Measurements from ENCODE around the gene CCNY. TPM values are rescaled to one million over a fixed set of nuclear protein-coding genes. Genes with fewer than 3 reads are reported as not detected.

The CCNY gene
- total RNA-seq, 1 experiment from 2014 or later: 51.9 TPM

DNA sequence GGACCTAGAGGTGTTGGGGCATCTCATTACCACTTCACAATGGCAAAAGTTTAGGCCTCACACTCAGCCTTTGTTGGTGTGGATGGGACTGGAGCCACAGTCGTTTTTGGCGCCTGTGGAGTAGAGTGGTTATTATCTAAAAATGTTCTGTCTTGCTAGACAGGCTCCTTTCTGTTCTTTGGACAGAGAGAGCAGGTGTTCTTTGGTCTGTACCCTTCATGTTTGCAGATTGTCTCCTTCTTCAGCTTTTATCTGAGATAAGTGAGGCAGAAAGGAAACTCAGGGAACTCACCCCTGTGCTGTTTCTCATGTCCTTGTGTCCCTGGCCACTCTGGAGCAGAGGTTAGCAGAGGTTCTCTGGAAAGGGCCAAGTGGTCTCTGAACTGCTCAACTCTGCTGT, 103.7 kb downstream of the CCNY start:
- no peak for ATAC-seq
- ChIA-PET POLR2A (no interaction called here), CTCF (no interaction called here)

DNA sequence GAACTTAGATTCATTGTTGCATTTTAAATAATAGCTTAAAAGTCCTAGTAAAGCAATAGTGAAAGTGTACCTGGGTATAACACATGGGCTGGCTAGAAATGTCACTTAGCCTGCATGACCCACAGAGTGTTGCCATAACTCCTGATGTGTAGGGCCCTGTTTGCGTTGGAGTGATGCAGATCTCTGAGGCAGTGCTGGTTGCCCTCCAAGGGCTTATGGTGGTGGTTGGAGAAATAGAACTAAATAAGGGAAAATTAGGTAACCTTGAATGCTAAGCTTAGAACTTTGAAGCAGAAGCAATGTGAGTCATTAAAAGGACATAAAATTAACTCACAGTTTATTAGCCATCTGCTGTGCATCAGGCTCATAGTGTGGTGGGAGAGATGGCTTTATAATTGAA, 105.7 kb downstream of the CCNY start:
- ATAC-seq (no peak), DNase-seq (ENCODE audit: low read depth, low spot score) (no peak)
- no TSS peak for BruUV-seq (replicated peaks)
- H3K27me3 ChIP-seq (ENCODE audit: control insufficient read depth, insufficient read depth, low read length): no peaks in the 10 kb centered on the region
- H3K4me3 ChIP-seq (ENCODE audit: low read depth in 2 of 2, low read length in 2 of 2): no peak overlapping the region
- no peak for TF ChIP-seq TCF7L2 (IDR thresholded peaks at IDR 0.05; ENCODE audit: low read depth, low read length)
- in situ Hi-C loops (cut with HindIII; ENCODE audit: low pct_unique_long_range_greater_than_20kb, low sequenced_read_pairs) (no loop called here), intact Hi-C loops (cut with micrococcal nuclease; ENCODE audit: unreplicated experiment) (no loop called here)
- H3K4me1 ChIP-seq (ENCODE audit: control insufficient read depth, insufficient read depth, low read length): no peaks in the 10 kb centered on the region
- H3K9me3 ChIP-seq (ENCODE audit: control insufficient read depth, insufficient read depth, low read depth, low read length): peaks cover 14% of the 10 kb centered on the region; the same call in 1 of the 2 replicates
- ChIA-PET CTCF (no interaction called here), POLR2A (no interaction called here)
- H3K27ac ChIP-seq (ENCODE audit: low read length): no peak overlapping the region
- H3K36me3 ChIP-seq (ENCODE audit: control insufficient read depth, insufficient read depth, low read length): no peaks in the 10 kb centered on the region

More for the DNA sequence above, 103.7 kb downstream of the CCNY start:
- no peak for DNase-seq (ENCODE audit: low read depth, low spot score)
- Histone ChIP-seq H3K9me3 (ENCODE audit: control insufficient read depth, insufficient read depth, low read depth, low read length) (peaks cover 14% of the 10 kb centered on the region; the same call in 1 of the 2 replicates), H3K4me1 (ENCODE audit: control insufficient read depth, insufficient read depth, low read length) (no peaks in the 10 kb centered on the region), H3K36me3 (ENCODE audit: control insufficient read depth, insufficient read depth, low read length) (no peaks in the 10 kb centered on the region), H3K4me3 (ENCODE audit: low read depth in 2 of 2, low read length in 2 of 2) (no peak overlapping the region), H3K27ac (ENCODE audit: low read length) (no peak overlapping the region), H3K27me3 (ENCODE audit: control insufficient read depth, insufficient read depth, low read length) (no peaks in the 10 kb centered on the region)
- intact Hi-C loops (cut with micrococcal nuclease; ENCODE audit: unreplicated experiment): no loop called here
- BruUV-seq (replicated peaks): no TSS peak
- TF ChIP-seq TCF7L2 (IDR thresholded peaks at IDR 0.05; ENCODE audit: low read depth, low read length) (no peak), SIN3A (IDR thresholded peaks at IDR 0.05; ENCODE audit: borderline replicate concordance, insufficient read depth, low read depth, low read length) (no peak), POLR2AphosphoS5 (IDR thresholded peaks at IDR 0.05; ENCODE audit: low read depth, low read length) (no peak)
- TF ChIP-seq, protein P1, sequence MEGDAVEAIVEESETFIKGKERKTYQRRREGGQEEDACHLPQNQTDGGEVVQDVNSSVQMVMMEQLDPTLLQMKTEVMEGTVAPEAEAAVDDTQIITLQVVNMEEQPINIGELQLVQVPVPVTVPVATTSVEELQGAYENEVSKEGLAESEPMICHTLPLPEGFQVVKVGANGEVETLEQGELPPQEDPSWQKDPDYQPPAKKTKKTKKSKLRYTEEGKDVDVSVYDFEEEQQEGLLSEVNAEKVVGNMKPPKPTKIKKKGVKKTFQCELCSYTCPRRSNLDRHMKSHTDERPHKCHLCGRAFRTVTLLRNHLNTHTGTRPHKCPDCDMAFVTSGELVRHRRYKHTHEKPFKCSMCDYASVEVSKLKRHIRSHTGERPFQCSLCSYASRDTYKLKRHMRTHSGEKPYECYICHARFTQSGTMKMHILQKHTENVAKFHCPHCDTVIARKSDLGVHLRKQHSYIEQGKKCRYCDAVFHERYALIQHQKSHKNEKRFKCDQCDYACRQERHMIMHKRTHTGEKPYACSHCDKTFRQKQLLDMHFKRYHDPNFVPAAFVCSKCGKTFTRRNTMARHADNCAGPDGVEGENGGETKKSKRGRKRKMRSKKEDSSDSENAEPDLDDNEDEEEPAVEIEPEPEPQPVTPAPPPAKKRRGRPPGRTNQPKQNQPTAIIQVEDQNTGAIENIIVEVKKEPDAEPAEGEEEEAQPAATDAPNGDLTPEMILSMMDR (IDR thresholded peaks at IDR 0.05): no peak
- TF ChIP-seq, protein P2, sequence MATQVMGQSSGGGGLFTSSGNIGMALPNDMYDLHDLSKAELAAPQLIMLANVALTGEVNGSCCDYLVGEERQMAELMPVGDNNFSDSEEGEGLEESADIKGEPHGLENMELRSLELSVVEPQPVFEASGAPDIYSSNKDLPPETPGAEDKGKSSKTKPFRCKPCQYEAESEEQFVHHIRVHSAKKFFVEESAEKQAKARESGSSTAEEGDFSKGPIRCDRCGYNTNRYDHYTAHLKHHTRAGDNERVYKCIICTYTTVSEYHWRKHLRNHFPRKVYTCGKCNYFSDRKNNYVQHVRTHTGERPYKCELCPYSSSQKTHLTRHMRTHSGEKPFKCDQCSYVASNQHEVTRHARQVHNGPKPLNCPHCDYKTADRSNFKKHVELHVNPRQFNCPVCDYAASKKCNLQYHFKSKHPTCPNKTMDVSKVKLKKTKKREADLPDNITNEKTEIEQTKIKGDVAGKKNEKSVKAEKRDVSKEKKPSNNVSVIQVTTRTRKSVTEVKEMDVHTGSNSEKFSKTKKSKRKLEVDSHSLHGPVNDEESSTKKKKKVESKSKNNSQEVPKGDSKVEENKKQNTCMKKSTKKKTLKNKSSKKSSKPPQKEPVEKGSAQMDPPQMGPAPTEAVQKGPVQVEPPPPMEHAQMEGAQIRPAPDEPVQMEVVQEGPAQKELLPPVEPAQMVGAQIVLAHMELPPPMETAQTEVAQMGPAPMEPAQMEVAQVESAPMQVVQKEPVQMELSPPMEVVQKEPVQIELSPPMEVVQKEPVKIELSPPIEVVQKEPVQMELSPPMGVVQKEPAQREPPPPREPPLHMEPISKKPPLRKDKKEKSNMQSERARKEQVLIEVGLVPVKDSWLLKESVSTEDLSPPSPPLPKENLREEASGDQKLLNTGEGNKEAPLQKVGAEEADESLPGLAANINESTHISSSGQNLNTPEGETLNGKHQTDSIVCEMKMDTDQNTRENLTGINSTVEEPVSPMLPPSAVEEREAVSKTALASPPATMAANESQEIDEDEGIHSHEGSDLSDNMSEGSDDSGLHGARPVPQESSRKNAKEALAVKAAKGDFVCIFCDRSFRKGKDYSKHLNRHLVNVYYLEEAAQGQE (IDR thresholded peaks at IDR 0.05; ENCODE audit: insufficient read depth in 1 of 2, low read depth in 2 of 2, low read length in 1 of 2): no peak
- in situ Hi-C loops (cut with HindIII; ENCODE audit: low pct_unique_long_range_greater_than_20kb, low sequenced_read_pairs): no loop called here

DNA sequence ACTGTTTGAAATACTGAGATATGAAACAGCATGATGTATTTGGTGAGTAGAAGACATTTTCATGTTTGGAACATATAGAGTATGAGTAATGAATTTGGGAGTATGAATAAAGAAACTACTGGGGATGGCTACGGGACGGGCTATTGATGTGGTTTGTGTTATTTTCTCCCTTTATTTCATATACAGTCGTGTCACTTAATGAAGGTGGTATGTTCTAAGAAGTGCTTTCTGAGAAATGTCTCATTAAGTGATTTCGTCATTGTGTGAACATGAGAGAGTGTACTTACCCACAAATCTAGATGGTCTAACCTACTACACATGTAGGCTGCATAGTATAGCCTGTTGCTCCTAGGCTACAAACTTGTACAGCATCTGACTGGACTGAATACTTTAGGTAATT, 106.3 kb downstream of the CCNY start:
- H3K36me3 ChIP-seq (ENCODE audit: control insufficient read depth, insufficient read depth, low read length): no peaks in the 10 kb centered on the region
- CTCF ChIA-PET: interaction anchor here (0.6 kb wide), 1 partner anchor 191 kb away, joined by 7 read pairs; no protein-coding TSS in a partner anchor
- in situ Hi-C loops (cut with HindIII; ENCODE audit: low pct_unique_long_range_greater_than_20kb, low sequenced_read_pairs): no loop called here
- POLR2A ChIA-PET: no interaction called here
- ATAC-seq (no peak), DNase-seq (ENCODE audit: low read depth, low spot score) (no peak)
- peaks cover 14% of the 10 kb centered on the region; the same call in 1 of the 2 replicates for H3K9me3 ChIP-seq (ENCODE audit: control insufficient read depth, insufficient read depth, low read depth, low read length)
- H3K4me3 ChIP-seq (ENCODE audit: low read depth in 2 of 2, low read length in 2 of 2): no peak overlapping the region
- no peaks in the 10 kb centered on the region for H3K27me3 ChIP-seq (ENCODE audit: control insufficient read depth, insufficient read depth, low read length)
- TF ChIP-seq POLR2AphosphoS5 (IDR thresholded peaks at IDR 0.05; ENCODE audit: low read depth, low read length) (no peak), SIN3A (IDR thresholded peaks at IDR 0.05; ENCODE audit: borderline replicate concordance, insufficient read depth, low read depth, low read length) (no peak), TCF7L2 (IDR thresholded peaks at IDR 0.05; ENCODE audit: low read depth, low read length) (no peak)
- TF ChIP-seq, protein P2 (IDR thresholded peaks at IDR 0.05; ENCODE audit: insufficient read depth in 1 of 2, low read depth in 2 of 2, low read length in 1 of 2): no peak
- TF ChIP-seq, protein P1 (IDR thresholded peaks at IDR 0.05): no peak
- intact Hi-C loops (cut with micrococcal nuclease; ENCODE audit: unreplicated experiment): no loop called here
- peaks cover 2% of the 10 kb centered on the region; the same call in 1 of the 2 replicates for H3K4me1 ChIP-seq (ENCODE audit: control insufficient read depth, insufficient read depth, low read length)
- H3K27ac ChIP-seq (ENCODE audit: low read length): no peak overlapping the region
- BruUV-seq (replicated peaks): no TSS peak

Data from Panc1 (cell line).